Stimulated activated CD4-positive, alpha-beta T cell treated with anti-CD3 and anti-CD28 coated beads, TNF-alpha, amount 100 ng/mL, for 24 hours (primary cell): ENCODE results near the gene AGAP1.

ENCODE experiments used
- DNase-seq, 3 experiments: peaks; one replicate each; pipeline ENCODE4 v3.0.0-alpha.2; 2020; ENCODE audit warnings: low read depth in 3 of 3

Gene AGAP1

DNA sequence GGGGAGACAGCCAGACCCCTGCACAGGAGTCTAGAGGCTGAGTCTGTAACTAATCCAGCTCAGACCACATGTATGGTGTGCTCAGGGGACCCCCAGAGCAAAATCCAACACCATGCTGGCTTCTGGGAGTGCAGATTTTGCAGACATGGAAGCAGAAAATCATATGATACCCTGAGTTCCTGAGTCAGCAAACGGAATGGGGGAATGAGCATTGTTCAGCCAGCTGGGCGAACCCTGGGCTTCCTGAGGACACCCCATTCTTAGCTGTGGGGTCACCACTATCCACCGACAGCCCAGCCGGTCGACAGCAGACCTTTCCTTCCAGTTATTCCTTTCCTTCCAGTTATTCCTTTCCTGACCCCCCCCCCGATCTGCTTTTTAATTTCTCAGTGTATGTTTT, 351.4 kb downstream of the AGAP1 start:
- no peak for DNase-seq

- DNase-seq: no peak
Observed at GRCh38 chr2:235847576-235847975, 353.7 kb downstream of the AGAP1 start.

DNA sequence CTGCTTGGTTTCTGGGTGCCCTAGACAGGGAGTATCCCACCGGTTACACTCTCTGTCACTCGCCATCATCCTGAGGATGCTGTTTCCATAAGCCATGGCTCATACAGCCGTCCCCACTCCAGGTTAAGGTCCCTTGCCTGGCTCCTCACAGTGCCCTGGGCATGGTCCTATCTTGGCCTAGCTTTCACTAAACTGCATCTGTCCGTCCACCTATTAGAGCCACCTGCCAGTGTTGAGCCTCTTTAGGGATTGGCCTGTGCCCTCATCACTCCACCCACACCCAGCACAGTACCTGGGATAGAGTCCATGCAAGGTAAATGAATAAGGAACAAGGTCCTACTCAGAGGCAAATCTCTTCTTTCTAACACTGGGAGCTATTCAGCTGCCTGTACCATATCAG, 354.2 kb downstream of the AGAP1 start:
- no peak for DNase-seq

DNA sequence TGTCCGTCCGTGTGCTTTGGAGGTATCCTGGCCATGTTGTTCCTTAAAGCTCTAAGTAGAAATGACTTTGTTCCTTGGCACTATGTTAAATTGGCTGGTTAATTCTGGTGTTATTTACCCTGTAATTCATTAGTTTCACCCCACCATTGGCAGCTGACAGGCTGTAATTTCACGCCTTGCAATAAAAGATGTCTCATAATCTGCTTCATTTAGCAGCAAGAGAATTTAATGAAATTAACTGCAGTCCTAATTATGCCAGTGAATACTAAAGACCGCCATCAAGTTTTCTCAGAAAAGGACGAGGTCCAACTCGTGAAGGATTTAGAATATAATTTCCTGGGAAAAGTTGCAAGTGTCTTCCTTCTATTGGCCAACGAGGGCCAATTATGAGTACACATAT, 355.1 kb downstream of the AGAP1 start:
- no peak for DNase-seq

DNA sequence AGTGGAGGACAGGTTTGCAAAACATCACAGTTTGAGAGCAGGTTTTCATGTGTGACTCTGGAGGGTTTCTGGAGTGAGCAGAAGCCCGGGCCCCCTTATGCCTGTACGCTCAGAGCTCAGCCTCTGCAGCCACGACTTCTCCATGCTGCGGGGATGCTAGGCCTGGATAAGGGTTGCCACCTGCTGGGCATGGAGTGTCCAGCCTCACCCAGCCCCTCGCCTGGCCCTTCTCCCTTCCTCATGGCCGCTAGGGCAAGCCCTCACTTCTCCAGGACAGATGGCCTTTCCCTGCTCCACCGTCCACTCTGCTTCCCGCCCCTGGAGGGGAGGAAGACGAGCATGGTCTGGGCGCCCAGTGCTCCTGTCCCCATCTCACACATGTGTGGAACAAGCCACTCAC, 355.6 kb downstream of the AGAP1 start:
- no peak for DNase-seq

GRCh38 chr2:235850289-235850688, 356.4 kb downstream of the AGAP1 start:
- no peak for DNase-seq

DNA sequence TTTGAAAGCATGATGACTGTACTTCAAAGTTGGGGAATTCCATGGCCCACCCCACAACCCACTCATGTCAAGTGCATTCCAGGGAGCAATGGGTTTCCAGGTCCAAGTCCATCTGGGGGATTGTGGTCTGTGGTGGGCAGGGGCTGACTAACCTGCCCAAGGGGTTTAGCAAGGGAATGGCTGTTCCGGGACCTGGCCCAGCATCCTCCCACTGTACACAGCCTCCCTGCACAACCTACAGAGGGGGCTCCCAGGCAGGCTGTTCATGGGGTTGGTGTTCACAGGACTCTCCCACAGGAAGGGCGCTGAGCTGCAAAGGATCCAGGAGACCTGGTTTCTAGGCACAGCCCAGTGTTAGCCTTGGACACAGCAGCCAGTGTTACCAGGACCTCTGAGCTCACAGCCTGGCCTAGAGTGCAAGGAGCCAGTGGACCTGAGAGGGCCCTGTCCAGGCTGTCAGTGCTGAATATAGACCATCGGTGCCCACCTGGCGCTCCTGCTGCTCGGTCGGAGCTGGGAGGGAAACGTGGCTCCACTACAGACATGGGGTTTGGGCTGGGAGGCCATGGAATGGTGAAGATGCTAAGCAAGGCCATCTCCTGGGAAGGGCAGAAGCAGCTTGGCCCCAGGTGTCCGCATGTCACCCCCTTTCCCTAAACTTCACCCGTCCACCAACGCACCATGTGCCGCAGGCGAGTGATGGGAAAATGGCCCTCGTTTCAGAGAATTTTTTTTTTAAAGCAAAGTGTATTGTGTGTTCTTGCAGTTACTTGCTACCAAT, 357.1 kb downstream of the AGAP1 start:
- no peak for DNase-seq

DNA sequence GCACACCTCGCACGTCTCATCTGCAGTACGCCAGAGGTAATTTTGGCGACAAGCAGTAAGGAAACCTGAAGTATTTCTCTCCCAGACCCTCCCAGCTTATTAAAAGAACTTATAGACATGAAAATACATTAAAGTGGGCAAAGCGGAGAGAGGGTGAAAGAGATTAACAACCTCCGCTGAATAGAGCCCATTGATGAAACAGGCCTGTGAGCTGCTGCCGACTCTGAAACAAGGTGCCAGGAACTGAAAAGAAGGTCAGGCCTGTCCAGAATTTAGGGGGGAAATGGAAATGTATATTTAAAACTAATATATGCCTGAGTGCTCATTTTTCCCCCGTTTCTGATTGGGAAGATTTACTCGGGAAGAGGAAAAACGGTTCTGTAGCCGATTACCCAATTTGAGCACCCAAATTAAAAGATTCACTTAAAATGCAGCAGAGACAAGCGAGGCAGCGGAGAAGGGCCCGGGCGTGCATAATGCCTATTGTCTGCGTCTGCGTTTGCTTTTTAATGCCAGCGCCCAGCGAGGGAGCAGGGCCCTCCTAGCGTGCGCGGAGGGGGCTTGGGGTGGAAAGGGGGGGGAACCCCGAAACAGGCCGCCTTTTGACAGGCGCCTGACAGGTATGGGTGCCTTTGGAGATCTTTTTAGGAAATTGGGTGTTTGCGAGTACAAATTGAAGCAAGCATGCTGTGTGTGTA, 358.1 kb downstream of the AGAP1 start:
- DNase-seq: no peak

DNA sequence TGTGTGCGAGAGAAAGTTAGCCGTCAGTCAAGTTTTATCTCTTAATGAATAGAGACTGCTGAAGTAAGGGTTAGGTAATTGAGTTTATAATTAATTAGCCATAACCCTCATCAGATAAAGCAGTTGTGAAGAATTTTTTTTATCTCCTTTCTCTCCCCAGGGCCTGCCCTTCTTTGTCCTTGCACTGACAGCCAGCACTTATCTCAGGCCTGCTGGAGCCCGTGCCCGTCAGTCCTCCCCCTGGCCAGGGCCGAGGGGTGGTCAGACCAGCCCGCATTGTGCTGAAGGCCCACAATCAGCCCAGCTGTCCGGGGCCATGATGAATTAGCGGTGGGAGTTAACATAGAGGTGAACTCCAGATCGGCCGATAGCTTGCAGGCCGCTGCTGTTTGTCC, 358.7 kb downstream of the AGAP1 start:
- no peak for DNase-seq

DNA sequence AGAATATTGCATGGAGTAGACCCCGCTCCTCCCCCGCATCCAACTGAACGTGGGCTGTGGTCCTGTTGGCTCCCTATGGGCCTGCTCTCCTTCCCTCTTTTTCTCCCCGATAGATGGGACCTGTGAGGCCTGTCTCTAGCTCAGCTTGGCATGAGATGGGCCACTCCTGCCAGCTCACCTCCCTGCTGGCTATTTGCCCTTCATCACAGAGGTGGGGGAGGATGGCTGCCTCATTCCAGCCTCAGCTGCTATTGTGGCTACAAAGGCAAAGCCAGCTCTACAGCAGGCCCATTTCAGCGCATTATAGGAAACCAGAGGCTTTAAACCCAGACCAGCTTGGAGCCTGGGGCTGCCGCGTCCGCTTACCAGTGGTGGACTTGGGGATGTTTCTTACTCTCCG, 360.4 kb downstream of the AGAP1 start:
- no peak for DNase-seq

DNA sequence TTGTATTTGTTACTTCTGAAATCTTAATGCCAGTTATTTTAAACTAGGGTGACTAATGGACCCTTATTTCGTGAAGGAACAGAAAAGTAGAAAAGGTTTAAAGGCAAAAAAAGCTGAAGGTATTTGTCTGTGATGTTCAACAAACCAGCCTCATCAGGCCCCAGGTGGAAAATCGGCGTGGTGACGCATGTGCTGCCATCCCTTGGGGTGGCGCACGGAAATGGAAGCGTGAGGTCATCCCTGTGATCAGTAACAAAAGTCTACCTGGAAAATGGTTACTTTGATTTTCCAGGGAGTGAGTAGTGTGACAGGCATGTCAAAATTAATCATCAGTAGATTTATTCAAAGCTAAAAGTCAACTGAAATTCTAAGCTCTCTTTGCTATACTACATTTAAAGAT, 361.2 kb downstream of the AGAP1 start:
- DNase-seq: no peak

- no peak for DNase-seq
Observed at GRCh38 chr2:235856151-235856854, 362.5 kb downstream of the AGAP1 start.

- DNase-seq: no peak
Observed at GRCh38 chr2:235857598-235857997, 363.8 kb downstream of the AGAP1 start.

DNA sequence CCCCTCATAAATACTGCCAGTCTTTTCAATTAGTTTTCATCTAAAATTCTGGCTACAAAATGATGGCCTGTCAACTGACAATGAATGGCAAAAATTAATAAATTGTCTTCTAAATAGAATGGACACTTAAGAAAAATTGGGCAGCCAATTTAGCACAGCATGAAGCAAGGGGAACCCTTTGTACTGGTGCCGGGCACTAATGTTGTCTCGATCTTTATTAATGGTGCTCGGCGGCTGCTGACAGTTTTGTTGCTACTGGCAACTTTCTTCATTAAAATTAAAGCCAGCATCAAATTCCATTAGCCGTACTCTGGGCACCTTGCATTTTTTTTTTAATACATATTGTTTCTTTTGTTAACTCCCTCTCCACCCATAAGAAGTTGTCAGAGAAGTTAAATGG, 365.0 kb downstream of the AGAP1 start:
- no peak for DNase-seq

- no peak for DNase-seq
Observed at GRCh38 chr2:235859651-235860050, 365.8 kb downstream of the AGAP1 start.

DNA sequence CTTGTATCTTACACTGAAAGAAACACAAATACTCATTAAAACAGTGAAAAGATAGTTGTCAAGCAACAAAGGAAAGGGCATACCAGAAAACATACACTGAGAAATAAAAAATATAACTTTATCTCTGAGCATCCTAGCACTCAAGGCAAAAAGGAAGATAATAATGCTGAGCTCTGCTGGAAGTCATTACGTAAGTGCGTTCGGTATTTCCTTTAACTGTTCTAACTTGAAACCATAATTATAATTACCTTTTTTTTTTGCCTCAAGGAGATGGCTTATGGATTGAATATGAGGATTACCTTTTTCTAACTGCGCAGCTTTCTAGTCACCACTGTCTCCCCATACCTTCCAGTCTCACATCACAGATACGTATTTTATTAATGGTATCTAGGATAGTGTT, 366.3 kb downstream of the AGAP1 start:
- DNase-seq: no peak

GRCh38 chr2:235860871-235861270, 367.0 kb downstream of the AGAP1 start:
- no peak for DNase-seq

GRCh38 chr2:235861383-235861782, 367.5 kb downstream of the AGAP1 start:
- DNase-seq: no peak

GRCh38 chr2:235863414-235863813, 369.6 kb downstream of the AGAP1 start:
- no peak for DNase-seq

DNA sequence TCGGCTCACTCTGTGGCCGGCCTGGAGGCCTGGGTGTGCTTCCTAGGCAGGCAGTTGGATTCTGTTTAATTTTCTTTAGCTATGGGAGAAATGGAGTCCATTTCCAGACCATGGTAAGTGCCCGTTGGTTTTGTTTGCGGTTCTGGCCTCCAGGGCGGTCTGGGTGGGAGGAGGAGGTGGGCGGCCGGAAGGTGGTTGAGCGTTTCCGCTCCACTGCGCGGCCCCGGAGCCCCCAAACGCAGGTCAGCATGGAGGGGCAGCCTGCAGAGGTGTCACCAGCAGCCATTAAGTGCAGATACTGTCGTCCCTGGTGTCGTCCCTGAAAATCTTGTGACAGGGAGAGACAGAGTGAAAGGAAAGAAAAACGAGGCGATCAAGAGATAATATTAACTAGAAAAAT, 370.5 kb downstream of the AGAP1 start:
- DNase-seq: no peak

- DNase-seq: no peak
Observed at GRCh38 chr2:235864733-235865515, 371.1 kb downstream of the AGAP1 start.

- DNase-seq: no peak
Observed at GRCh38 chr2:235866373-235866772, 372.5 kb downstream of the AGAP1 start.
